ENCODE results near the gene ALOX12B. TPM values are rescaled to one million over a fixed set of nuclear protein-coding genes. Genes with fewer than 3 reads are reported as not detected.

Gene ALOX12B
- total and polyA plus RNA-seq, 4 donors = not detected

- TF ChIP-seq ZBTB33 (IDR thresholded peaks at IDR 0.05) = no peak
- no peak for TF ChIP-seq HNF4A (conservative IDR thresholded peaks at IDR 0.05)
- no peak for TF ChIP-seq TAF1 (conservative IDR thresholded peaks at IDR 0.05)
- TF ChIP-seq EGR1 (IDR thresholded peaks at IDR 0.05; ENCODE audit: low read depth in 2 of 2) = no peak
These were observed 5.2 kb downstream of the ALOX12B start (continued) for GRCh38 chr17:8082292-8082691.

GRCh38 chr17:8081876-8082275 lies 5.6 kb downstream of the ALOX12B start:
- 86% methylated on average over 3 of the region's 3 CpGs for WGBS

More at GRCh38 chr17:8081876-8082275, 5.6 kb downstream of the ALOX12B start:
- H3K9me3 ChIP-seq (ENCODE audit: control insufficient read depth in 4 of 4, low read length in 3 of 4) = no peaks in the 10 kb centered on the region
- TF ChIP-seq GABPA (IDR thresholded peaks at IDR 0.05 in 1 of 2, conservative IDR thresholded peaks at IDR 0.05 in 1 of 2) (no peak), ATF3 (IDR thresholded peaks at IDR 0.05) (no peak), CTCF (IDR thresholded peaks at IDR 0.05; ENCODE audit: low read depth, low read length, missing input control) (no peak), SP1 (IDR thresholded peaks at IDR 0.05) (no peak), RAD21 (IDR thresholded peaks at IDR 0.05) (no peak), HNF4A (conservative IDR thresholded peaks at IDR 0.05) (no peak), EGR1 (IDR thresholded peaks at IDR 0.05; ENCODE audit: low read depth in 2 of 2) (no peak), FOXA2 (IDR thresholded peaks at IDR 0.05) (no peak), YY1 (IDR thresholded peaks at IDR 0.05) (no peak), FOXA1 (IDR thresholded peaks at IDR 0.05) (no peak), REST (IDR thresholded peaks at IDR 0.05) (no peak)
- H3K9ac ChIP-seq (ENCODE audit: low read depth in 1 of 2, low read length in 2 of 2) = no peak overlapping the region
- no peak for DNase-seq (ENCODE audit: low spot score)
- no peak overlapping the region for H3K4me3 ChIP-seq (ENCODE audit: low read depth in 1 of 3, low read length in 3 of 3)
- H3K27me3 ChIP-seq (ENCODE audit: control insufficient read depth in 4 of 4, insufficient read depth in 4 of 4, low read length in 3 of 4) = peaks cover 2 to 14% (median 4%) of the 10 kb centered on the region in 4 donors
- H3K4me1 ChIP-seq (ENCODE audit: control insufficient read depth in 4 of 4, insufficient read depth in 4 of 4, low read length in 3 of 4) = peaks cover 5 to 13% (median 10%) of the 10 kb centered on the region in 4 donors
- H3K27ac ChIP-seq (ENCODE audit: low read depth in 1 of 2, low read length in 2 of 2) = no peak overlapping the region
- no peaks in the 10 kb centered on the region for H3K36me3 ChIP-seq (ENCODE audit: control insufficient read depth in 4 of 4, insufficient read depth in 3 of 4, low read depth in 1 of 4, low read length in 3 of 4)

All from liver (tissue), 9 donors.